ENCODE results near the gene SLC10A4.

GRCh38 chr4:48439988-48440387 lies 43.2 kb upstream of the SLC10A4 start:
- TF ChIP-seq CTCF (IDR thresholded peaks at IDR 0.05) (no peak), POLR2A (IDR thresholded peaks at IDR 0.05) (no peak)
